ENCODE measurements around the gene DAPK3. TPM values are rescaled to one million over a fixed set of nuclear protein-coding genes. Genes with fewer than 3 reads are reported as not detected.
"Not testable (repeated sequence)": the region's sequence is repeated elsewhere in the genome, so short reads cannot be mapped to it uniquely, and the experiment has no call there.

Gene DAPK3
- total and polyA plus RNA-seq, 5 experiments from 2014 or later = 17.7 to 37.8 (median 27.7) TPM

- no peak for ATAC-seq
- no peak for DNase-seq
- H3K27me3 Mint-ChIP-seq = peaks cover 0 to 2% (median 0%) of the 10 kb centered on the region in 5 donors
- POLR2A ChIA-PET = no interaction called here
- no peak overlapping the region for H3K4me3 Mint-ChIP-seq
- peaks cover 0 to 6% (median 0%) of the 10 kb centered on the region in 4 donors for H3K4me1 Mint-ChIP-seq
- H3K27ac Mint-ChIP-seq = peak overlapping the region in 2 of 10 donors; percentile 72 to 77
- H3K36me3 Mint-ChIP-seq = peaks cover 0 to 2% (median 0%) of the 10 kb centered on the region in 3 donors
- H3K9me3 Mint-ChIP-seq = no peaks in the 10 kb centered on the region
Measured at GRCh38 chr19:3944018-3944721, 26.7 kb downstream of the DAPK3 start.

- Mint-ChIP-seq H3K27ac (peak overlapping the region in 3 of 10 donors; percentile 24 to 68 (median 47)), H3K4me1 (peaks cover 0 to 6% (median 0%) of the 10 kb centered on the region in 4 donors), H3K9me3 (no peaks in the 10 kb centered on the region), H3K36me3 (peaks cover 0 to 2% (median 0%) of the 10 kb centered on the region in 3 donors), H3K27me3 (peaks cover 0 to 3% (median 0%) of the 10 kb centered on the region in 5 donors), H3K4me3 (no peak overlapping the region)
- no peak for ATAC-seq
- no peak for DNase-seq
- POLR2A ChIA-PET = no interaction called here
Measured at GRCh38 chr19:3942790-3943409, 28.0 kb downstream of the DAPK3 start.

GRCh38 chr19:3938300-3938950, 32.5 kb downstream of the DAPK3 start:
- peaks cover 0 to 14% (median 6%) of the 10 kb centered on the region in 5 donors for H3K27me3 Mint-ChIP-seq
- H3K27ac Mint-ChIP-seq, H3K36me3 Mint-ChIP-seq, H3K9me3 Mint-ChIP-seq, ATAC-seq, H3K4me1 Mint-ChIP-seq, DNase-seq, H3K4me3 Mint-ChIP-seq: not testable (repeated sequence)
- POLR2A ChIA-PET = interaction anchor here (0.7 kb wide), 1 partner anchor 112 kb away, joined by 6 read pairs; no protein-coding TSS in a partner anchor

GRCh38 chr19:3936506-3937442, 34.1 kb downstream of the DAPK3 start:
- no peak overlapping the region for H3K27ac Mint-ChIP-seq
- DNase-seq = no peak
- H3K4me3 Mint-ChIP-seq = no peak overlapping the region
- H3K4me1 Mint-ChIP-seq = peaks cover 0 to 2% (median under 1%) of the 10 kb centered on the region in 4 donors
- H3K9me3 Mint-ChIP-seq = no peaks in the 10 kb centered on the region
- no peak for ATAC-seq
- H3K27me3 Mint-ChIP-seq = peaks cover 0 to 21% (median 7%) of the 10 kb centered on the region in 5 donors
- POLR2A ChIA-PET = no interaction called here
- no peaks in the 10 kb centered on the region for H3K36me3 Mint-ChIP-seq

- H3K27ac Mint-ChIP-seq = peak within 1 kb of the TSS in 1 of 10 donors; percentile 60
- DNase-seq (no peak), ATAC-seq (no peak)
- POLR2A ChIA-PET = no interaction called here
- H3K36me3 Mint-ChIP-seq = no peaks in the 10 kb centered on the region
- H3K4me3 Mint-ChIP-seq = peak within 1 kb of the TSS in 1 of 10 donors; percentile 38
- peaks cover 2 to 26% (median 14%) of the 10 kb centered on the region in 5 donors for H3K27me3 Mint-ChIP-seq
- peaks cover 0 to 2% (median under 1%) of the 10 kb centered on the region in 4 donors for H3K4me1 Mint-ChIP-seq
- no peaks in the 10 kb centered on the region for H3K9me3 Mint-ChIP-seq
Measured at GRCh38 chr19:3932931-3933810, 37.7 kb downstream of the DAPK3 start, which contains the start of gene NMRK2. NMRK2 (plus strand) TSS chr19:3933069; CDS start chr19:3933672, 603 bp downstream.

- peaks cover 0 to 2% (median under 1%) of the 10 kb centered on the region in 4 donors for H3K4me1 Mint-ChIP-seq
- no peaks in the 10 kb centered on the region for H3K9me3 Mint-ChIP-seq
- H3K36me3 Mint-ChIP-seq = no peaks in the 10 kb centered on the region
- POLR2A ChIA-PET = no interaction called here
- ATAC-seq = no peak
- DNase-seq = no peak
- H3K4me3 Mint-ChIP-seq = no peak overlapping the region
- H3K27ac Mint-ChIP-seq = no peak overlapping the region
- H3K27me3 Mint-ChIP-seq = peaks cover 2 to 22% (median 14%) of the 10 kb centered on the region in 5 donors
Measured at GRCh38 chr19:3931041-3931440, 39.9 kb downstream of the DAPK3 start.

GRCh38 chr19:3923912-3924311, 47.0 kb downstream of the DAPK3 start:
- Mint-ChIP-seq H3K36me3 (peaks cover 0 to 5% (median 5%) of the 10 kb centered on the region in 3 donors), H3K27me3 (peaks cover 3 to 13% (median 7%) of the 10 kb centered on the region in 5 donors), H3K4me3 (no peak overlapping the region), H3K9me3 (peaks cover 0 to 18% (median 9%) of the 10 kb centered on the region in 9 donors), H3K27ac (no peak overlapping the region), H3K4me1 (no peaks in the 10 kb centered on the region)
- no peak for DNase-seq
- ATAC-seq = no peak
- POLR2A ChIA-PET = no interaction called here

GRCh38 chr19:3923096-3923758, 47.7 kb downstream of the DAPK3 start:
- H3K9me3 Mint-ChIP-seq = peaks cover 0 to 18% (median 9%) of the 10 kb centered on the region in 9 donors
- POLR2A ChIA-PET = no interaction called here
- no peak for ATAC-seq
- H3K4me1 Mint-ChIP-seq = no peaks in the 10 kb centered on the region
- no peak overlapping the region for H3K4me3 Mint-ChIP-seq
- no peak overlapping the region for H3K27ac Mint-ChIP-seq
- H3K36me3 Mint-ChIP-seq = peaks cover 0 to 5% (median 5%) of the 10 kb centered on the region in 3 donors
- no peak for DNase-seq
- H3K27me3 Mint-ChIP-seq = peaks cover 3 to 13% (median 7%) of the 10 kb centered on the region in 5 donors

- Mint-ChIP-seq H3K4me3 (no peak overlapping the region), H3K9me3 (peaks cover 0 to 18% (median 9%) of the 10 kb centered on the region in 9 donors), H3K36me3 (peaks cover 0 to 5% (median 5%) of the 10 kb centered on the region in 3 donors), H3K4me1 (no peaks in the 10 kb centered on the region), H3K27me3 (peaks cover 3 to 17% (median 9%) of the 10 kb centered on the region in 5 donors), H3K27ac (no peak overlapping the region)
- no peak for ATAC-seq
- DNase-seq = no peak
- POLR2A ChIA-PET = no interaction called here
Measured at GRCh38 chr19:3919793-3920192, 51.1 kb downstream of the DAPK3 start.

GRCh38 chr19:3916033-3916432, 54.9 kb downstream of the DAPK3 start:
- no peak for ATAC-seq
- Mint-ChIP-seq H3K9me3 (peaks cover 0 to 3% (median 0%) of the 10 kb centered on the region in 9 donors), H3K27ac (no peak overlapping the region), H3K36me3 (peaks cover 0 to 5% (median 0%) of the 10 kb centered on the region in 3 donors), H3K4me3 (no peak overlapping the region), H3K4me1 (no peaks in the 10 kb centered on the region), H3K27me3 (peaks cover 0 to 13% (median 7%) of the 10 kb centered on the region in 5 donors)
- no peak for DNase-seq
- POLR2A ChIA-PET = no interaction called here

GRCh38 chr19:3914199-3914598, 56.7 kb downstream of the DAPK3 start:
- POLR2A ChIA-PET = no interaction called here

More at GRCh38 chr19:3914199-3914598, 56.7 kb downstream of the DAPK3 start:
- ATAC-seq (no peak), DNase-seq (no peak)
- Mint-ChIP-seq H3K9me3 (peaks cover 0 to 11% (median 0%) of the 10 kb centered on the region in 9 donors), H3K36me3 (peaks cover 0 to 5% (median 0%) of the 10 kb centered on the region in 3 donors), H3K27me3 (peaks cover 0 to 9% (median 7%) of the 10 kb centered on the region in 5 donors), H3K4me3 (no peak overlapping the region), H3K4me1 (no peaks in the 10 kb centered on the region), H3K27ac (no peak overlapping the region)

All from naive thymus-derived CD8-positive, alpha-beta T cell (primary cell).